GM12874 (cell line): ENCODE results near the gene DIRAS2.

Source experiments
- CTCF ChIP-seq: IDR thresholded peaks from 2 replicates; pipeline ENCODE4 v1.5.1; 2011; ENCODE audit warnings: low read depth, mild to moderate bottlenecking, control low read depth, low read length, moderate library complexity; ENCODE audit not compliant: insufficient read depth

The DIRAS2 gene, protein sequence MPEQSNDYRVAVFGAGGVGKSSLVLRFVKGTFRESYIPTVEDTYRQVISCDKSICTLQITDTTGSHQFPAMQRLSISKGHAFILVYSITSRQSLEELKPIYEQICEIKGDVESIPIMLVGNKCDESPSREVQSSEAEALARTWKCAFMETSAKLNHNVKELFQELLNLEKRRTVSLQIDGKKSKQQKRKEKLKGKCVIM

GRCh38 chr9:90642570-90643539, at the start of gene DIRAS2:
TSS of gene DIRAS2 (minus strand) at chr9:90642824. CDS start at chr9:90613827, 28,997 bp downstream.
- no peak for TF ChIP-seq CTCF

DNA sequence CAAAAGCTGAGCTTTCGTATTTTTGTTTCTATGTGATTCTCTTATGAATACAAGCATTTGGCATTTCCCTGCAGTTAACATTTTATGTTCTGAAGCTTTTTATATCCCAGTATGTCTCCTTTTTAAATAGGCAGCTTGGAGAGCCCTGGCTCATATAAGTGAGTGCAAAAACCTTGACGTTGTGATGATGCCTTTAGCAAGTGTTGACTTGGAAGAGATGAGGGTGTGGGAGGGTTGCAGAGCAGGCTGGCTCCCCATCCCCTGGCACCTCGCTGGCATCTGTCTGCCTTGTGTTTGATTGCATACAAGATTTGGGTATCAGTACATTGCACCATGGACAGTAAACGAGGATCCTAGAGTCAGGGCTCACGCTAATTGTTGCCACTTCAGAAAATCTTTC, 42.1 kb upstream of the DIRAS2 start:
- TF ChIP-seq CTCF = no peak

DNA sequence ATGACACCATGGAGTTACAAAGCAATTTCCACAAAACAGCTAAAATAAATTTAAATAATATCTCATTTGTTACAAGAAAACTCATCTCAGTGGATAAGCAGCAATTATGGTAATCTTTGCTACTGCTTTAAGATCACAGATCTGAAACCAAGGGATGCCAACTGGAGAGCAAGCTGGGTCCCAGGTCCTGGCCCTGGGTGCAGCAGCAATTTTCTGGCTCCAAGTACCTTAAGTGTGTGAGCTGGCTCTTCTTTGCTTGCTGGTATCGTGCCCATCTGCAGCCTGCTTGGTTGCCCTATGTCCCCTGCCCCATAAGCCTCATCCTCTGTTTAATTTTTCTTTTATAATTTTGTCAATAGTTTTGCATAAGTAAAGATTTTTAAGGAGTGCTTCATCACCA, 41.5 kb upstream of the DIRAS2 start:
- TF ChIP-seq CTCF = no peak

DNA sequence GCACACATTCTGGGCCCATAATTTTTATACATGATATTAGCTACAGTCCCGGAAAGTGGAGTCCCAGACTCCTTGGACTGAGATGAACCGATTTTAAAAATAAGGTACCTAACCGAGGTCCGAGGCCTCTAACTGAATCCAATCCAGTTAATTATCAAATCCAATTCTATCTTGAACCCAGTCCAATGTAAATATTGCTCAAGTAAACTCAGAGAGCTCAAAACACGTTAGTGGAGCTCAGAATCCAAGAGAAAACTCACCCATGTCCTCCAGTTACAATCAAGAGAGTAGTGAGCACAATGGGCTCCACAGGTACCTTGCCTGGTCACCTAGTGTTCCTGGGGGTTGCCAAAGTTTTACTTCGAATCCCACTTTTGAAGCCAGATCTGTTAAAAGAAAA, 37.9 kb upstream of the DIRAS2 start:
- TF ChIP-seq CTCF = no peak

DNA sequence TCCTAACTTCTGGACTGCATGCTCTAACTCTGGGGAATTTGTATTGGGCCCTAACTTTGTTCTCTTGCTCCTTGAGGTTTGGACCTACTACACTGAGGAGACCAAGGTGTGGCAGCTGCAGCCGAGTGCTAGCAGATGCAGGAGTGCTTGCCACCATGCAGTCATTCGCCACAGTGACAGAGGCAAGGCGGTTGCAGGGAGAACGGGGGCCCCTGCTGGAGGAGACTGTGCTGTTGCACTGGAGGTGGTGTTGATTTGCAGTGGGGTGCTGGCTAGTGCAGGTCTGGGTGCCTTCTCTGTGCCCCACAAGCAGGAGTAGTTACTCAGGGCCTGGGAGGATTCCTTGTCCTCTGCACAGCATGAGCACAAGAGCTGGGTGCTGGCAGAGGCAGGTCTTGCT, 22.4 kb upstream of the DIRAS2 start:
- no peak for TF ChIP-seq CTCF

- no peak for TF ChIP-seq CTCF
Observed at GRCh38 chr9:90659650-90660364, 17.2 kb upstream of the DIRAS2 start.

GRCh38 chr9:90658783-90659182, 16.2 kb upstream of the DIRAS2 start:
- no peak for TF ChIP-seq CTCF
